Loucy (cell line): ENCODE data around the gene TXNL4A.

ENCODE experiments used
- H2AFZ ChIP-seq: fragments of 200-600 bp; sonication (generic); 2 replicates; pipeline ENCODE4 v1.6.0; 2016; ENCODE audit warnings: antibody characterized with exemption, mild to moderate bottlenecking, low read length, moderate library complexity
- H3F3A ChIP-seq: fragments of 200-600 bp; 2 replicates; pipeline ENCODE4 v1.6.0; 2016; ENCODE audit warnings: antibody characterized with exemption, low read depth, mild to moderate bottlenecking
- H3K27me3 ChIP-seq: fragments of 200-600 bp; sonication (generic); 2 replicates; pipeline ENCODE4 v1.6.1; 2014; ENCODE audit warnings: low read length, mild to moderate bottlenecking; ENCODE audit not compliant: insufficient read depth, poor library complexity, severe bottlenecking
- H3K36me3 ChIP-seq: fragments of 200-600 bp; sonication (generic); 2 replicates; pipeline ENCODE4 v1.6.1; 2016; ENCODE audit warnings: low read length; ENCODE audit not compliant: insufficient read depth
- H3K4me1 ChIP-seq: fragments of 200-600 bp; sonication (generic); 2 replicates; pipeline ENCODE4 v1.5.1; 2014; ENCODE audit warnings: low read length, mild to moderate bottlenecking; ENCODE audit not compliant: insufficient read depth, poor library complexity, severe bottlenecking
- H3K4me2 ChIP-seq: fragments of 200-600 bp; sonication (generic); 2 replicates; pipeline ENCODE4 v1.6.0; 2014; ENCODE audit warnings: antibody characterized with exemption, low read length, low read depth, mild to moderate bottlenecking; ENCODE audit not compliant: poor library complexity, severe bottlenecking
- H3K4me3 ChIP-seq: fragments of 200-600 bp; sonication (generic); 2 replicates; pipeline ENCODE4 v1.5.1; 2014; ENCODE audit warnings: low read length, mild to moderate bottlenecking, mixed read lengths; ENCODE audit not compliant: poor library complexity, severe bottlenecking
- H3K79me2 ChIP-seq: fragments of 200-600 bp; sonication (generic); 2 replicates; pipeline ENCODE4 v1.6.1; 2014; ENCODE audit warnings: low read length; ENCODE audit not compliant: insufficient read depth
- H3K9ac ChIP-seq: fragments of 200-600 bp; sonication (generic); 2 replicates; pipeline ENCODE4 v1.6.0; 2014; ENCODE audit warnings: mild to moderate bottlenecking, low read depth, low read length, moderate library complexity; ENCODE audit not compliant: poor library complexity, severe bottlenecking
- H3K9me2 ChIP-seq: fragments of 200-600 bp; sonication (generic); replicated peaks from 2 replicates; pipeline ENCODE4 v1.6.1; 2016; ENCODE audit warnings: low read depth, low read length, mixed read lengths
- H3K9me3 ChIP-seq: fragments of 200-600 bp; sonication (generic); 2 replicates; pipeline ENCODE4 v1.6.1; 2014; ENCODE audit warnings: mild to moderate bottlenecking, antibody characterized with exemption, low read length, low read depth; ENCODE audit not compliant: insufficient read depth
- H4K20me1 ChIP-seq: fragments of 200-600 bp; sonication (generic); 2 replicates; pipeline ENCODE4 v1.6.0; 2014; ENCODE audit warnings: antibody characterized with exemption, low read length, mild to moderate bottlenecking; ENCODE audit not compliant: insufficient read depth, poor library complexity, severe bottlenecking
- CTCF ChIP-seq: fragments of 200-600 bp; sonication (generic); conservative IDR thresholded peaks from 2 replicates; pipeline ENCODE4 v1.5.1; 2014; ENCODE audit warnings: mild to moderate bottlenecking, antibody characterized with exemption, low read length
- EZH2phosphoT487 ChIP-seq: fragments of 200-600 bp; IDR thresholded peaks from 2 replicates; pipeline ENCODE4 v1.6.1; 2018; ENCODE audit warnings: antibody characterized with exemption, mild to moderate bottlenecking, moderate library complexity, borderline replicate concordance

The TXNL4A gene

DNA sequence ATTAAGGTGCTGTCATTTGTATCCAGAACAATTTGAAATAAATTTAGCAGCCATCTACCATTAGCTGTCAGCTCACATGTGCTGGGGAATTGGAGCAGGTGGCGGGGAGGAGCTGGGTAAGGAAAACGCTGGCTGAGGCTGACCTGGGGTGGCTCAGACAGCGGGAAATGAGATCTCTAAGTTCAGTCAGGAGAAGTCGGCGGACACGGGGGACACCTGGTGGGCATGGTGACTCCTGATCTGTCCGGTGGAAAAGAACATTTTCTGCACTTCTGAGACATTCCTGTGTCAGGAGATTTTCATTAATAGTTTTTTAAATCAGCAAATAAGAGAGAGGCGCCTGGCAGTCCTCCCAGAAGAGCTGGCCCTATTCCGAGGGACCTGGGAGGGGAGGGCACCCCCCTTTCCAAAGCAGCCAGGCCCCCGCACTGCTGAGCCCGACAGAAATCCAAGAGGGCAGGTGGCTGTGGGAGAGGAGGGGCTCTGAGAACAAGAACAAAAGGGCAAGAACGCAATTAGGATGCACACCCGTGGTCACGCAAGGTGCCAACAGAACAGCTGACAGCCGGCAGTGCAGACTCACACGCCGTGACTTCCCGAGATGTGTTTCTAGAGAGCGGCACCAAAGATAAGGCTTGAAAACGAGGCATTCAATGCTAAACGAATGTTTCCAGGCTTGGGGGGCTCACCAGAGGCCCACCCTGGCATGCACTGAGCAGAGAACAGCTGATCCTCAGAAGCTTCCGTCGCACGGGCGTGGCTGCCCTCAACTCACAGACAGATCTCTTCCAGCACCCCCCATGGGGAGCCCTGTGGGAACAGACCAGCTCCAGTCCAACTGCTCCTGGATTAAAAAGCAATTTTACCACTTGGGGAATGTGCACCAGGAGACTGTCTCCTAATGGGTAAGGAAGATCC is 63.3 kb downstream of the TXNL4A start:
- peaks cover 5% of the 10 kb centered on the region; the same call in 1 of the 2 replicates for H3K9me3 ChIP-seq
- H3K9ac ChIP-seq = no peak overlapping the region
- H3K4me3 ChIP-seq = no peak overlapping the region
- no peaks in the 10 kb centered on the region for H4K20me1 ChIP-seq
- no peaks in the 10 kb centered on the region for H3F3A ChIP-seq
- H3K27me3 ChIP-seq = no peaks in the 10 kb centered on the region
- H3K4me2 ChIP-seq = no peak overlapping the region
- H3K36me3 ChIP-seq = peaks cover 26% of the 10 kb centered on the region
- H3K4me1 ChIP-seq = no peaks in the 10 kb centered on the region
- TF ChIP-seq CTCF (no peak), EZH2phosphoT487 (no peak)
- no peak overlapping the region for H2AFZ ChIP-seq
- peaks cover 15% of the 10 kb centered on the region; the same call in 1 of the 2 replicates for H3K79me2 ChIP-seq
- H3K9me2 ChIP-seq = no peaks in the 10 kb centered on the region

GRCh38 chr18:79923896-79924585 is 64.3 kb downstream of the TXNL4A start:
- Histone ChIP-seq H3K36me3 (peaks cover 19% of the 10 kb centered on the region; the same call in 1 of the 2 replicates), H2AFZ (no peak overlapping the region), H3K4me1 (no peaks in the 10 kb centered on the region), H3K4me3 (no peak overlapping the region), H3K27me3 (no peaks in the 10 kb centered on the region), H3K9me3 (no peaks in the 10 kb centered on the region; the same call in 1 of the 2 replicates), H3F3A (no peaks in the 10 kb centered on the region), H3K9me2 (no peaks in the 10 kb centered on the region), H3K79me2 (peaks cover 11% of the 10 kb centered on the region; the same call in 1 of the 2 replicates), H3K4me2 (no peak overlapping the region), H3K9ac (no peak overlapping the region), H4K20me1 (no peaks in the 10 kb centered on the region)
- TF ChIP-seq EZH2phosphoT487 (no peak), CTCF (no peak)

DNA sequence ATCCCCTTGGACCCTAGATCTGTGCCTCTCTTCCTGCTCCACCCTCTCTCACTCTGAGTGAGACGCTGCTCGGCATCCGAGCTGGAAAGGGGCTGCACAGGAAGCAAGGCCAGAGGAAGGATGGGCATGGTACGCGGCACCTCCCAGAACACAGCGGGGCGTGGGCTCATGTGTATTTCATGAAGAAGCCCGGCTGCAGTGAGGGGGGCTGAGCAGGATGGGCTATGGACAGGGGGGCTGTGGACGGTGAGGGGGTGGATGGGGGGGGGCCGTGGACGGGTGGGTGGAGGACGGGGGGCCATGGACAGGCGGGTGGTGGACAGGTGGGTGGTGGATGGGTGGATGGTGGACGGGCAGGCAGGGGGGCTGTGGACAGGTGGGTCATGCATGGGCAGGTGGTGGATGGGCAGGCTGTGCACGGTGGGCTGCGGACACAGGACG is 65.4 kb downstream of the TXNL4A start:
- peaks cover 2% of the 10 kb centered on the region; the same call in 1 of the 2 replicates for H3K79me2 ChIP-seq
- H3K4me2 ChIP-seq = no peak overlapping the region
- no peak overlapping the region for H3K9ac ChIP-seq
- no peaks in the 10 kb centered on the region for H4K20me1 ChIP-seq
- H3F3A ChIP-seq = no peaks in the 10 kb centered on the region
- H3K27me3 ChIP-seq = no peaks in the 10 kb centered on the region
- peaks cover 16% of the 10 kb centered on the region; the same call in 1 of the 2 replicates for H3K36me3 ChIP-seq
- H3K4me3 ChIP-seq = no peak overlapping the region
- H3K4me1 ChIP-seq = no peaks in the 10 kb centered on the region
- no peaks in the 10 kb centered on the region for H3K9me2 ChIP-seq
- TF ChIP-seq CTCF (no peak), EZH2phosphoT487 (no peak)
- no peaks in the 10 kb centered on the region for H3K9me3 ChIP-seq
- no peak overlapping the region for H2AFZ ChIP-seq
